H1 (cell line): ENCODE data around the gene PRDX5. TPM values are rescaled to one million over a fixed set of nuclear protein-coding genes. Genes with fewer than 3 reads are reported as not detected.

Source experiments
- RAD21 ChIP-seq, 2 experiments: IDR thresholded peaks in 1 of 2; conservative IDR thresholded peaks in 1 of 2; 2 replicates each; pipeline ENCODE4 v1.6.1; 2011; ENCODE audit warnings: low read depth in 2 of 2, low read length in 2 of 2, improper control_type of control experiment in 1 of 2, inconsistent platforms in 1 of 2, mild to moderate bottlenecking in 1 of 2, moderate library complexity in 1 of 2
- polyA plus RNA-seq, 7 experiments: library from polyadenylated mRNA; depleted of rRNA in 3 of 7; stranded (reverse) in 5 of 7; unstranded in 2 of 7; fragments of >200 nt in 5 of 7; fragments of 200-250 nt in 2 of 7; gene quantifications; 1 replicate in 5 of 7; 2 replicates in 1 of 7; 4 replicates in 1 of 7; pipeline versions ENCODE4 v1.2.1 to v1.2.3, GENCODE V29; 2011 to 2013; ENCODE audit warnings: missing spikeins in 2 of 7, mixed read lengths in 2 of 7
- total RNA-seq: library from RNA; stranded (reverse); fragmentation: NEBNext Ultra II Directional; extraction: Animal tissue kit (Norgen Biotek cat#: 25700); gene quantifications from 2 replicates; pipeline ENCODE4 v1.2.1, GENCODE V29; 2021

Gene PRDX5
- total and polyA plus RNA-seq, 2 of the 8 experiments (the other 6 are each of a cell fraction or from before 2014, with no cell fraction given), result 201 to 582 TPM

GRCh38 chr11:64341851-64342791, 24.2 kb downstream of the PRDX5 start (continued):
- peak; percentile 18 to 45; a peak in 3 of 4 replicates for TF ChIP-seq RAD21 (IDR thresholded peaks at IDR 0.05 in 1 of 2, conservative IDR thresholded peaks at IDR 0.05 in 1 of 2; ENCODE audit: low read depth in 2 of 2, low read length in 2 of 2)
